ENCODE results near the gene SNTA1. TPM values are rescaled to one million over a fixed set of nuclear protein-coding genes. Genes with fewer than 3 reads are reported as not detected.

SNTA1 gene
- total RNA-seq, 2 donors from 2014 or later = 3.1 TPM

- Mint-ChIP-seq H3K9me3 (no peaks in the 10 kb centered on the region), H3K27ac (no peak overlapping the region), H3K36me3 (peaks cover 5 to 11% of the 10 kb centered on the region in 2 donors)
- no peak for ATAC-seq
- no peak for DNase-seq (ENCODE audit: low spot score in 2 of 2)
Observed at GRCh38 chr20:33386673-33387072, 56.9 kb downstream of the SNTA1 start.

- Mint-ChIP-seq H3K9me3 (no peaks in the 10 kb centered on the region), H3K27ac (no peak overlapping the region), H3K36me3 (peaks cover 9 to 14% of the 10 kb centered on the region in 2 donors)
- no peak for DNase-seq (ENCODE audit: low spot score in 2 of 2)
- peak in 1 of 2 donors; percentile 61 for ATAC-seq
Observed at GRCh38 chr20:33377366-33377765, 66.2 kb downstream of the SNTA1 start.

- peaks cover 5 to 12% of the 10 kb centered on the region in 2 donors for H3K36me3 Mint-ChIP-seq
- no peak for DNase-seq (ENCODE audit: low spot score in 2 of 2)
- no peak overlapping the region for H3K27ac Mint-ChIP-seq
- no peak for ATAC-seq
- H3K9me3 Mint-ChIP-seq = no peaks in the 10 kb centered on the region
Observed at GRCh38 chr20:33373735-33374605, 69.6 kb downstream of the SNTA1 start.

GRCh38 chr20:33372993-33373441, 70.5 kb downstream of the SNTA1 start:
- DNase-seq (ENCODE audit: low spot score in 2 of 2) = no peak
- ATAC-seq = no peak
- Mint-ChIP-seq H3K36me3 (peaks cover 0 to 3% of the 10 kb centered on the region in 2 donors), H3K9me3 (no peaks in the 10 kb centered on the region), H3K27ac (peak overlapping the region in 1 of 2 donors; percentile 1)

GRCh38 chr20:33370291-33370690, 73.3 kb downstream of the SNTA1 start:
- peaks cover 0 to 12% of the 10 kb centered on the region in 2 donors for H3K36me3 Mint-ChIP-seq
- no peaks in the 10 kb centered on the region for H3K9me3 Mint-ChIP-seq
- DNase-seq (ENCODE audit: low spot score in 2 of 2) (no peak), ATAC-seq (peak; percentile 54 to 83)
- H3K27ac Mint-ChIP-seq = peak overlapping the region; percentile 70 to 79

GRCh38 chr20:33362898-33363297, 80.7 kb downstream of the SNTA1 start:
- ATAC-seq = no peak
- H3K36me3 Mint-ChIP-seq = peaks cover 0 to 17% of the 10 kb centered on the region in 2 donors
- no peaks in the 10 kb centered on the region for H3K9me3 Mint-ChIP-seq

GRCh38 chr20:33359399-33360261, 83.9 kb downstream of the SNTA1 start:
- no peak for DNase-seq (ENCODE audit: low spot score in 2 of 2)
- H3K27ac Mint-ChIP-seq = no peak overlapping the region
- no peak for ATAC-seq
- H3K36me3 Mint-ChIP-seq = peaks cover 0 to 6% of the 10 kb centered on the region in 2 donors
- H3K9me3 Mint-ChIP-seq = no peaks in the 10 kb centered on the region

More at GRCh38 chr20:33362898-33363297, 80.7 kb downstream of the SNTA1 start:
- H3K27ac Mint-ChIP-seq = peak overlapping the region in 1 of 2 donors; percentile 65
- no peak for DNase-seq (ENCODE audit: low spot score in 2 of 2)

Other genes starting within 250 kb of the SNTA1 start
- not detected for gene BPIFA3, start 226.4 kb downstream of the SNTA1 start, total RNA-seq
- not detected for gene BPIFA1, start 207.8 kb downstream of the SNTA1 start, total RNA-seq
- gene BPIFB1, start 160.5 kb downstream of the SNTA1 start, total RNA-seq = not detected
- 10 to 100 TPM; 40.0 to 44.2 TPM for gene CDK5RAP1, start 42.2 kb downstream of the SNTA1 start, total RNA-seq
- gene CBFA2T2, start 46.3 kb upstream of the SNTA1 start, total RNA-seq = 10 to 100 TPM; 13.7 to 16.3 TPM
- under 1 TPM; 0.23 to 0.43 TPM for gene C20orf144, start 218.6 kb upstream of the SNTA1 start, total RNA-seq
- 1 to 10 TPM; 1.2 to 2.4 TPM for gene ACTL10, start 223.2 kb upstream of the SNTA1 start, total RNA-seq
- gene NECAB3, start 230.7 kb upstream of the SNTA1 start, total RNA-seq = 10 to 100 TPM; 24.5 to 43.0 TPM
- 10 to 100 TPM; 62.4 to 76.4 TPM for gene E2F1, start 242.6 kb upstream of the SNTA1 start, total RNA-seq

Measured in activated naive CD4-positive, alpha-beta T cell treated with anti-CD3 and anti-CD28 coated beads, Interleukin-2, amount 50 U/mL, for 72 hours (primary cell).